ENCODE measurements around the gene SOX1. TPM values are rescaled to one million over a fixed set of nuclear protein-coding genes. Genes with fewer than 3 reads are reported as not detected.

SOX1 gene
- total RNA-seq, 1 donor: not detected

DNA sequence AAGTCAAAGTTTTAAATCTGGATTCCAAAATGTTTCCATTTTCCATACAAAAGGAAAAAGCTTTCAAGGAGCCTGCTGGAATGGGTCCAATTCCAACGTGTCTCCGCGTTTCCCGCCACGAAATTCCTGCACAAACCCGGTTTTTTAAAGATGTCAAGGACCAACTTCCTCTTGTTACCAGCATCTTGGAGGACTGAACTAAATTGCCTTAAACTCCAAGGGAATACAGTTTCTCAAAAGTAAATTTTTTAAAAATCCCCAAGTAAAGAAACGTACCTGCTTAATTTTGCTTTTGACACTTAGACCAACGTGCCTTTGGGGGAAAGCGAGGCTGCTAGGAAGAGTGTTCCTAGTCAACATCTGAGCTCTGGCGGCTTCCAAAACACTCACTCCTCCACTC is 12.3 kb upstream of the SOX1 start:
- TF ChIP-seq, protein P1, sequence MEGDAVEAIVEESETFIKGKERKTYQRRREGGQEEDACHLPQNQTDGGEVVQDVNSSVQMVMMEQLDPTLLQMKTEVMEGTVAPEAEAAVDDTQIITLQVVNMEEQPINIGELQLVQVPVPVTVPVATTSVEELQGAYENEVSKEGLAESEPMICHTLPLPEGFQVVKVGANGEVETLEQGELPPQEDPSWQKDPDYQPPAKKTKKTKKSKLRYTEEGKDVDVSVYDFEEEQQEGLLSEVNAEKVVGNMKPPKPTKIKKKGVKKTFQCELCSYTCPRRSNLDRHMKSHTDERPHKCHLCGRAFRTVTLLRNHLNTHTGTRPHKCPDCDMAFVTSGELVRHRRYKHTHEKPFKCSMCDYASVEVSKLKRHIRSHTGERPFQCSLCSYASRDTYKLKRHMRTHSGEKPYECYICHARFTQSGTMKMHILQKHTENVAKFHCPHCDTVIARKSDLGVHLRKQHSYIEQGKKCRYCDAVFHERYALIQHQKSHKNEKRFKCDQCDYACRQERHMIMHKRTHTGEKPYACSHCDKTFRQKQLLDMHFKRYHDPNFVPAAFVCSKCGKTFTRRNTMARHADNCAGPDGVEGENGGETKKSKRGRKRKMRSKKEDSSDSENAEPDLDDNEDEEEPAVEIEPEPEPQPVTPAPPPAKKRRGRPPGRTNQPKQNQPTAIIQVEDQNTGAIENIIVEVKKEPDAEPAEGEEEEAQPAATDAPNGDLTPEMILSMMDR (IDR thresholded peaks at IDR 0.05; ENCODE audit: insufficient read depth, low read depth, low read length): no peak
- H3K4me3 ChIP-seq (ENCODE audit: low read depth, low read length): no peak overlapping the region
- no peak for DNase-seq (ENCODE audit: low read depth)

DNA sequence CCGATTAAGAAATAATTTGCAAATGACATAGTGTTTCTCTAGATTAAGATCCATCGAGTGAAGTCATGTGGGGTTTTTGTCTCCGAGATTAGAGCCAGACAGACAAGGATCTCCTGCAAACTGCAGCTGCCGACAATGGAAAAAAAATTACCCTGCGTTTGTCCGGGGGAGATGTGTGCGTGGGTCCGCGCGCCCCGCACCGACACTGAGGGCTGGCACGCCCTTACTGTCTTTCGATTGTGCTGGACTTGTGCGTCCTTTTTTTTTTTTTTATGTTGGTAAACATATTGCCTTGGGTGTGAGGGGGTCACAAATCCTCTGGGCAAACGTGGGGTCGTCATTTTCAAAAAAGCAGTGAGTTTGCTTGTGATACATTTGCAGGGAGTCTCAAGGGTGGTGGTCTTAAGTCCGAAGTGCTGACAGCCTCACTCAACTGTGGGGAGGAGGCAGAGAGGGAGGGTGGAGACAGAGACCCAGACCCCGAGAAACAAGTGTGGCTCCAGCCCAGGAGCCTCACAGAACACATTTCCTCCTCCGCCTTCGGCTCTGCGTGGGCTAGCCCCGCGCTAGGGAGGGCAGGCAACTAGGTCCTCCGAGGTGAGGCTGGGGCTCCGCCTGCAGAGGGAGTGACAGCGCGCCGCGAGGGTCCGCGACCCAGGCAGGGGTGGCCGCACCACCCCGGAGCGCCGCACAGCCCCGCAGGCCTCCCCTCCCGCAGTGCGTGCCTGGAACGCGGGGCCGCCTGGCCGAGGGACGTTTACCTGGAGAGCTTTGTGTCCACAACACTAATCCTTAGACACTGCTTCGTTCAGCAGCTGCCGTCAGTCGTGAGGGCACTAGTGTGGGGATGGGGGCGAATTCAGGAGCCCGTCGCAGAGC is 11.7 kb upstream of the SOX1 start:
- TF ChIP-seq, protein P1 (IDR thresholded peaks at IDR 0.05; ENCODE audit: insufficient read depth, low read depth, low read length): no peak
- H3K4me3 ChIP-seq (ENCODE audit: low read depth, low read length): no peak overlapping the region
- DNase-seq (ENCODE audit: low read depth): no peak

DNA sequence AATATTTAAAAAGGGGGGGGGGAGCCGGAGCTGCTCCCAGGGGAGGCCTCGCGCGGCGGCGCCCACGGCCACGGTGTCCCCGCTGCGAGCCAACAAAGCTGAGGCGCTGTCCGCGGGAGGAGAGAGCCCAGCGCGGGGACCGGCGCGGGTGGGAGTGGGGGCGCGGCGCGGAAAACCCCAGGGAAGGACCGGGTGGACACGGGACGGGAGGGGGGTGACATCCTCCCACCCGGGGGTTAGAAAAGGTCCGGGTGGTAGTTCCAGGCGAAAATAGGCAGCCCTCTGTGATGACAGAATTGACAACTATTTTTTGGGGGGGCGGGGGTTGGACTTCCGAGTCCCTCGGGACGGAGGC is 11.1 kb upstream of the SOX1 start:
- DNase-seq (ENCODE audit: low read depth): no peak

DNA sequence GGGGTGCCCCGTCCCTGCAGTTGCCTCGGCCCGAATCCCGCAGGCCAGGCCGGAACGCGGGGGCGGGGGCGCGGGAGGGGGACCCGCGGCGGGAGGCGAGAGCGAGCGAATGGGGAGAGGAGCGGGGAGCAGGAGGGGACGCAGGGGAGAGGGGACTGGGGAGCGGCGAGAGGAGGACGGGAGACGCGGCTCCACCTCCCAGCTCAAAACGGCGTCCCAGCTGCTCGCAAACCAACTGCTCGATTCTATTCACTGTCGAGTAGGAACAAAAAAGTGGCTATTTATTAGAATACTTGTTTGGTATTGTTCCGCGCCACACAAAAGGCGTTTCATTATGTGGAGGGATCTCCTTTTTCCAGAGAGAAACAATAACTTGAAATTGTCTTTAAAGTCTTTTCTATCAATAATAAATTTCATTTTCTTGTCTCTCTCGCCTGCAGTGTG is 10.6 kb upstream of the SOX1 start:
- no peak for DNase-seq (ENCODE audit: low read depth)
- TF ChIP-seq, protein P1 (IDR thresholded peaks at IDR 0.05; ENCODE audit: insufficient read depth, low read depth, low read length): no peak
- no peak overlapping the region for H3K4me3 ChIP-seq (ENCODE audit: low read depth, low read length)

More for the DNA sequence above, 11.1 kb upstream of the SOX1 start:
- H3K4me3 ChIP-seq (ENCODE audit: low read depth, low read length): no peak overlapping the region
- TF ChIP-seq, protein P1 (IDR thresholded peaks at IDR 0.05; ENCODE audit: insufficient read depth, low read depth, low read length): no peak

DNA sequence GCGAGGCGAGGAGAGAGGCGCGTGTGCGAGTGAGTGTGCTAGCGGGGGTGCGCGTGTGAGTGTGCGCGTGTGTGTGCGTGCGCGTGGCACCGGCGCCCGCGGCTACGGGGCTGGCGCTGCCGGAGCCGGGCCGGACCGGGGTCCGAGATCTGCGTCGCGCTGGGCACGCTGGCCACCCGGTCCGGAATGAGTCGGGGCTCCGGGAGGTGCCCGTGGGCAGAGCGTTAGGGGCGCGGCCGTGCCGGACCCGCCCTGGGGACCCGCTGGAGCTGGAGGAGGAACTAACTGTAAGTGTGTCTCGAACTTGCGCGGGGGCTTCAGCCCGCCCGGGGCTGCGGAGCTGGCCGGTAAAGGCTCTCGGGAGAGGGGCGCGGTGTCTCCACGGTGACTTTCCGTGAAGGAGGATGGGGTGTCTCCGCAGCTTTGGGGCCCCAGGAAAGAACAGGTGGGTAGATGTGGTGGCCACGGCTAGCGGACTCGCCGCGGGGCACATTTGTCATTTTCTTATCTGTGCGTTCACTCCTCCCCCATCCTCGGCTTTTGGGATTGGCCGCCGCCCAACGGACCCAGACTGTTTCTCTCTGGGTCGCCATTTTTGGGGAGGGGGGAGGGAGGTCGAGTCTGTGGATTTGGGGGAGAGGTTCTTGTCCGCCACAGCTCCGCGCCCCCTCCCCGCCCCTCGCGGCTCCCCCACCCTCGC is 10.1 kb upstream of the SOX1 start:
- DNase-seq (ENCODE audit: low read depth): no peak
- H3K4me3 ChIP-seq (ENCODE audit: low read depth, low read length): no peak overlapping the region
- TF ChIP-seq, protein P1 (IDR thresholded peaks at IDR 0.05; ENCODE audit: insufficient read depth, low read depth, low read length): no peak

DNA sequence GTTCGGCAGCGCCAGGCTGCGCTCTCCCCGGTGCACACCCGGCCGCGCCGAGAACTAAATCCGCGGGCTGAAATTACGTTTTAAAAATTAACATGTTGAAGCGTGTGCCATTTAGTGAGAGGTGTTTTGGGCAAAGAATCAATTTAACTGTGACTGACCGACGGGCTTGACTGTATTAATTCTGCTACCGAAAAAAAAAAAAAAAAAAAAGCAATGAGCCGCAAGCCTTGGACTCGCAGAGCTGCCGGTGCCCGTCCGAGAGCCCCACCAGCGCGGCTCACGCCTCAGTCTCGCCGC is 9.6 kb upstream of the SOX1 start:
- TF ChIP-seq, protein P1 (IDR thresholded peaks at IDR 0.05; ENCODE audit: insufficient read depth, low read depth, low read length): no peak
- DNase-seq (ENCODE audit: low read depth): no peak

More for the DNA sequence above, 9.6 kb upstream of the SOX1 start:
- no peak overlapping the region for H3K4me3 ChIP-seq (ENCODE audit: low read depth, low read length)
